Heart left ventricle (tissue), 13 donors: Measurements from ENCODE around the gene MEI1.

Experiments
- POLR2A ChIP-seq, 2 donors: fragments of 450-650 bp; IDR thresholded peaks; one replicate each; pipeline ENCODE4 v1.6.1; 2017; ENCODE audit warnings: antibody characterized with exemption in 2 of 2, mild to moderate bottlenecking in 2 of 2, moderate library complexity in 2 of 2
- TF ChIP-seq, protein P1 (sequence below), 12 donors: fragments of 200-600 bp; sonication (generic) in 4 of 12; IDR thresholded peaks; one replicate each; pipeline versions ENCODE4 v1.5.0 to v1.8.0; 2018 to 2022; ENCODE audit warnings: antibody characterized with exemption in 12 of 12, mild to moderate bottlenecking in 5 of 12
- donor health status: ischemic (EF 13 %, LVEDD 7.1; RV severe dilation, severe dysfunction).
- donor health status: DM: no; HTN: yes; CAD: no.
- donor health status: DM: no; HTN: no; CAD: no.
- donor health status: ischemic (EF 25% LVEDD 6.9; RV normal size, moderate dysfunction).
- donor health status: ischemic (EF 25% LVEDD 5.7; RV mildly dilated, moderate dysfunction).
- donor health status: ischemic (EF 35%, LVEDD 5.7; RV mildly dilated, moderate dysfunction).
- donor health status: nonischemic (EF 11% LVEDD 7.7; RV severe dilation, severe dysfunction).
- donor health status: DM: yes; HTN: yes; CAD: no.
- donor health status: PGD.
- donor health status: ischemic (EF 29% LVEDD 5.4; RV normal size, mild dysfunction).
- donor health status: nonischemic (EF 23%, LVEDD 6.1; RV moderate dilation, normal function).

DNA sequence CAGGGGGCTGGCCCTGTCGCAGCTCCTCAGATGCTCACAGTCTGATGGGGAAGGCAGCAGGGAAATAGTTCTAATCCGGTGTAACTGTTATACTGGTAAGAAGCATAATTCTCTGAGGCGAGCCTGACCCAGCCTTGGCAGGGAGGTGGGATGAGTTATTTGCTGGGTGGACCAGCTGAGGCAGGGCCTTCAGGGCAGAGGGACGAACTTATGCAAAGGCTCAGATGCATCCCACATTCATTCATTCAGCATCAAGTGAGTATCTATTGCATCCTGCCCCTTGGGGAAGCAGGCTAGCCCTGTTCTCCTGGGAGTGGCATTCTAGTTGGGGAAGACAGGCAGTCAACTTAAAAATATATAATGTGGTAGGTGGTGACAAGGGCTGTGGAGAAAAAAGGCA, 120.0 kb downstream of the MEI1 start:
- TF ChIP-seq, protein P1, sequence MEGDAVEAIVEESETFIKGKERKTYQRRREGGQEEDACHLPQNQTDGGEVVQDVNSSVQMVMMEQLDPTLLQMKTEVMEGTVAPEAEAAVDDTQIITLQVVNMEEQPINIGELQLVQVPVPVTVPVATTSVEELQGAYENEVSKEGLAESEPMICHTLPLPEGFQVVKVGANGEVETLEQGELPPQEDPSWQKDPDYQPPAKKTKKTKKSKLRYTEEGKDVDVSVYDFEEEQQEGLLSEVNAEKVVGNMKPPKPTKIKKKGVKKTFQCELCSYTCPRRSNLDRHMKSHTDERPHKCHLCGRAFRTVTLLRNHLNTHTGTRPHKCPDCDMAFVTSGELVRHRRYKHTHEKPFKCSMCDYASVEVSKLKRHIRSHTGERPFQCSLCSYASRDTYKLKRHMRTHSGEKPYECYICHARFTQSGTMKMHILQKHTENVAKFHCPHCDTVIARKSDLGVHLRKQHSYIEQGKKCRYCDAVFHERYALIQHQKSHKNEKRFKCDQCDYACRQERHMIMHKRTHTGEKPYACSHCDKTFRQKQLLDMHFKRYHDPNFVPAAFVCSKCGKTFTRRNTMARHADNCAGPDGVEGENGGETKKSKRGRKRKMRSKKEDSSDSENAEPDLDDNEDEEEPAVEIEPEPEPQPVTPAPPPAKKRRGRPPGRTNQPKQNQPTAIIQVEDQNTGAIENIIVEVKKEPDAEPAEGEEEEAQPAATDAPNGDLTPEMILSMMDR (IDR thresholded peaks at IDR 0.05): no peak
- no peak for TF ChIP-seq POLR2A (IDR thresholded peaks at IDR 0.05)
